HFFc6 (cell line): ENCODE results near the gene IGFBP7. TPM values are rescaled to one million over a fixed set of nuclear protein-coding genes. Genes with fewer than 3 reads are reported as not detected.

ENCODE experiments used
- DNase-seq: peaks from one replicate; pipeline ENCODE4 v3.0.0-alpha.2; 2018
- H3K27ac Mint-ChIP-seq: 2 replicates; pipeline ENCODE4 v1.8.0; 2020; ENCODE audit warnings: mild to moderate bottlenecking, mixed read lengths
- H3K27me3 Mint-ChIP-seq: 2 replicates; pipeline ENCODE4 v1.8.0; 2021; ENCODE audit warnings: mild to moderate bottlenecking, moderate library complexity, mixed read lengths; ENCODE audit not compliant: insufficient read depth
- H3K36me3 Mint-ChIP-seq: 2 replicates; pipeline ENCODE4 v1.8.0; 2021; ENCODE audit warnings: low read depth, mixed read lengths
- H3K4me1 Mint-ChIP-seq: 2 replicates; pipeline ENCODE4 v1.8.0; 2020; ENCODE audit warnings: low read depth, mixed read lengths
- H3K4me3 Mint-ChIP-seq: 2 replicates; pipeline ENCODE4 v1.8.0; 2020; ENCODE audit warnings: mild to moderate bottlenecking, moderate library complexity, mixed read lengths
- H3K9me3 Mint-ChIP-seq: 2 replicates; pipeline ENCODE4 v1.8.0; 2020; ENCODE audit warnings: mild to moderate bottlenecking, mixed read lengths
- CTCF ChIP-seq: fragments of 200-600 bp; sonication (generic); IDR thresholded peaks from 2 replicates; pipeline ENCODE4 v1.5.0; 2021; ENCODE audit warnings: antibody characterized with exemption, mild to moderate bottlenecking
- total RNA-seq, 6 experiments: library from RNA; stranded (reverse); fragmentation: NEBNext Ultra II Directional; extraction: Animal tissue kit (Norgen Biotek cat#: 25700); gene quantifications; 2 replicates in 1 of 6; 3 replicates in 5 of 6; pipeline ENCODE4 v1.2.3, GENCODE V29; 2021

Gene IGFBP7
- total RNA-seq, 6 experiments from 2014 or later, result 464 to 821 (median 485) TPM

GRCh38 chr4:57037982-57038604 is 72.1 kb downstream of the IGFBP7 start:
- peaks cover 42% of the 10 kb centered on the region for H3K4me1 Mint-ChIP-seq
- peaks cover 38% of the 10 kb centered on the region for H3K36me3 Mint-ChIP-seq
- no peak overlapping the region for H3K4me3 Mint-ChIP-seq
- peaks cover 6% of the 10 kb centered on the region for H3K27me3 Mint-ChIP-seq
- TF ChIP-seq CTCF, result peak; percentile 84
- H3K27ac Mint-ChIP-seq, result peak overlapping the region; percentile 25; the same call in 1 of the 2 replicates
- no peak for DNase-seq
- no peaks in the 10 kb centered on the region for H3K9me3 Mint-ChIP-seq

- no peak overlapping the region; the same call in 1 of the 2 replicates for H3K27ac Mint-ChIP-seq
Observed at GRCh38 chr4:57034520-57034919, 75.7 kb downstream of the IGFBP7 start.

GRCh38 chr4:57023104-57023503 is 87.1 kb downstream of the IGFBP7 start:
- peaks cover 61% of the 10 kb centered on the region for H3K36me3 Mint-ChIP-seq
- peaks cover 9% of the 10 kb centered on the region for H3K27me3 Mint-ChIP-seq
- no peak for TF ChIP-seq CTCF
- DNase-seq, result peak; percentile 96
- H3K4me1 Mint-ChIP-seq, result peaks cover 74% of the 10 kb centered on the region
- H3K4me3 Mint-ChIP-seq, result peak overlapping the region; percentile 29
- no peaks in the 10 kb centered on the region for H3K9me3 Mint-ChIP-seq
- peak overlapping the region; percentile 78 for H3K27ac Mint-ChIP-seq

More at GRCh38 chr4:57034520-57034919, 75.7 kb downstream of the IGFBP7 start:
- DNase-seq, result no peak
- H3K36me3 Mint-ChIP-seq, result peaks cover 37% of the 10 kb centered on the region
- peaks cover 6% of the 10 kb centered on the region for H3K27me3 Mint-ChIP-seq
- H3K4me3 Mint-ChIP-seq, result no peak overlapping the region
- no peaks in the 10 kb centered on the region for H3K9me3 Mint-ChIP-seq
- no peak for TF ChIP-seq CTCF
- peaks cover 16% of the 10 kb centered on the region for H3K4me1 Mint-ChIP-seq

GRCh38 chr4:57020467-57021101 is 89.6 kb downstream of the IGFBP7 start:
- Mint-ChIP-seq H3K36me3 (peaks cover 56% of the 10 kb centered on the region), H3K4me1 (peaks cover 72% of the 10 kb centered on the region), H3K4me3 (peak overlapping the region; percentile 29), H3K27ac (peak overlapping the region; percentile 78), H3K9me3 (no peaks in the 10 kb centered on the region), H3K27me3 (peaks cover 4% of the 10 kb centered on the region)
- peak; percentile 84 for DNase-seq
- TF ChIP-seq CTCF, result no peak

- Mint-ChIP-seq H3K27ac (peak overlapping the region; percentile 10; the same call in 1 of the 2 replicates), H3K27me3 (peaks cover 9% of the 10 kb centered on the region), H3K36me3 (peaks cover 45% of the 10 kb centered on the region), H3K9me3 (no peaks in the 10 kb centered on the region), H3K4me3 (no peak overlapping the region), H3K4me1 (peaks cover 60% of the 10 kb centered on the region)
- DNase-seq, result no peak
- TF ChIP-seq CTCF, result peak; percentile 59
Observed at GRCh38 chr4:57018980-57019379, 91.2 kb downstream of the IGFBP7 start.
